Tibial nerve (tissue), 4 donors: ENCODE data around the gene ETV6. TPM values are rescaled to one million over a fixed set of nuclear protein-coding genes. Genes with fewer than 3 reads are reported as not detected.
A peak's percentile ranks its signal among the peaks of the same experiment; 100 is the strongest.

Experiments used
- DNase-seq, 2 donors: peaks; one replicate each; pipeline ENCODE4 v3.0.0-alpha.2; 2019; ENCODE audit warnings: low spot score in 2 of 2
- H3K27ac ChIP-seq, 4 donors: fragments of 200-600 bp; sonication (generic) in 3 of 4; one replicate each; pipeline ENCODE4 v1.5.1; 2017 to 2019; ENCODE audit warnings: mild to moderate bottlenecking in 1 of 4
- H3K27me3 ChIP-seq, 2 donors: fragments of 200-600 bp; sonication (generic) in 1 of 2; one replicate each; pipeline versions ENCODE4 v1.5.1 to v1.6.0; 2017 to 2019
- H3K36me3 ChIP-seq, 3 donors: fragments of 200-600 bp; sonication (generic); one replicate each; pipeline ENCODE4 v1.5.1; 2018 to 2019
- H3K4me1 ChIP-seq, 4 donors: fragments of 200-600 bp; sonication (generic) in 3 of 4; one replicate each; pipeline ENCODE4 v1.5.1; 2017 to 2019
- H3K4me3 ChIP-seq, 4 donors: fragments of 200-600 bp; sonication (generic) in 3 of 4; one replicate each; pipeline ENCODE4 v1.5.1; 2017 to 2019; ENCODE audit warnings: mild to moderate bottlenecking in 1 of 4, moderate library complexity in 1 of 4
- H3K9me3 ChIP-seq, 4 donors: fragments of 200-600 bp; sonication (generic) in 3 of 4; one replicate each; pipeline ENCODE4 v1.5.1; 2017 to 2019
- CTCF ChIP-seq, 5 experiments: fragments of 200-600 bp in 3 of 5; fragments of 450-650 bp in 2 of 5; sonication (generic) in 3 of 5; IDR thresholded peaks; one replicate each; pipeline ENCODE4 v1.5.1; 2016 to 2019; ENCODE audit warnings: antibody characterized with exemption in 5 of 5, mild to moderate bottlenecking in 3 of 5, moderate library complexity in 2 of 5
- EP300 ChIP-seq, 2 donors: sonication (generic); formaldehyde crosslinking; IDR thresholded peaks; one replicate each; pipeline ENCODE4 v1.6.1; 2017; ENCODE audit warnings: antibody characterized with exemption in 2 of 2, mild to moderate bottlenecking in 1 of 2
- POLR2A ChIP-seq, 2 donors: fragments of 450-650 bp; IDR thresholded peaks; one replicate each; pipeline ENCODE4 v1.6.1; 2017; ENCODE audit warnings: antibody characterized with exemption in 2 of 2, mild to moderate bottlenecking in 2 of 2, moderate library complexity in 2 of 2
- WGBS, 2 donors: methylation state at CpG; one replicate each; pipeline ENCODE4 v1.1.5; 2018; 5-methylcytosine and 5-hydroxymethylcytosine counted together
- total RNA-seq, 4 donors: library from RNA; depleted of rRNA; stranded (reverse); fragments of >200 nt; gene quantifications; one replicate each; pipeline ENCODE4 v1.1.0, GENCODE V29; 2016

The ETV6 gene
- total RNA-seq, 4 donors from 2014 or later = 6.7 to 14.1 (median 8.3) TPM

- Histone ChIP-seq H3K9me3 (no peaks in the 10 kb centered on the region), H3K4me3 (no peak overlapping the region), H3K27ac (peak overlapping the region in 1 of 4 donors; percentile 57), H3K36me3 (peaks cover 0 to 5% (median 0%) of the 10 kb centered on the region in 3 donors), H3K27me3 (no peaks in the 10 kb centered on the region), H3K4me1 (peaks cover 0 to 43% (median 12%) of the 10 kb centered on the region in 4 donors)
- no peak for DNase-seq
- WGBS, 2 donors = 90 to 91% methylated on average over 1 of the region's 1 CpG
- TF ChIP-seq CTCF (IDR thresholded peaks at IDR 0.05) = no peak
- no peak for TF ChIP-seq POLR2A (IDR thresholded peaks at IDR 0.05)
- no peak for TF ChIP-seq EP300 (IDR thresholded peaks at IDR 0.05)
These were observed 81.5 kb downstream of the ETV6 start for GRCh38 chr12:11731042-11731357.

- TF ChIP-seq CTCF (IDR thresholded peaks at IDR 0.05) = no peak
- TF ChIP-seq EP300 (IDR thresholded peaks at IDR 0.05) = no peak
- TF ChIP-seq POLR2A (IDR thresholded peaks at IDR 0.05) = no peak
- Histone ChIP-seq H3K4me3 (no peak overlapping the region), H3K4me1 (peaks cover 0 to 43% (median 12%) of the 10 kb centered on the region in 4 donors), H3K9me3 (no peaks in the 10 kb centered on the region), H3K27ac (no peak overlapping the region), H3K36me3 (peaks cover 0 to 5% (median 0%) of the 10 kb centered on the region in 3 donors), H3K27me3 (no peaks in the 10 kb centered on the region)
- DNase-seq = no peak
- 53 to 62% methylated on average over 3 of the region's 3 CpGs for WGBS, 2 donors
These were observed 82.0 kb downstream of the ETV6 start for GRCh38 chr12:11731455-11731854.

GRCh38 chr12:11732023-11732422, 82.5 kb downstream of the ETV6 start:
- no peak overlapping the region for H3K4me3 ChIP-seq
- peaks cover 0 to 5% (median 0%) of the 10 kb centered on the region in 3 donors for H3K36me3 ChIP-seq
- no peak for DNase-seq
- H3K27me3 ChIP-seq = no peaks in the 10 kb centered on the region
- WGBS, 2 donors = 82 to 92% methylated on average over 5 of the region's 5 CpGs
- TF ChIP-seq EP300 (IDR thresholded peaks at IDR 0.05) (no peak), POLR2A (IDR thresholded peaks at IDR 0.05) (no peak), CTCF (IDR thresholded peaks at IDR 0.05) (no peak)
- peaks cover 0 to 43% (median 12%) of the 10 kb centered on the region in 4 donors for H3K4me1 ChIP-seq
- H3K27ac ChIP-seq = peak overlapping the region in 1 of 4 donors; percentile 47
- H3K9me3 ChIP-seq = no peaks in the 10 kb centered on the region

GRCh38 chr12:11732715-11733114, 83.2 kb downstream of the ETV6 start:
- TF ChIP-seq EP300 (IDR thresholded peaks at IDR 0.05) (no peak), POLR2A (IDR thresholded peaks at IDR 0.05) (no peak), CTCF (IDR thresholded peaks at IDR 0.05) (no peak)
- Histone ChIP-seq H3K4me3 (no peak overlapping the region), H3K27me3 (no peaks in the 10 kb centered on the region), H3K27ac (peak overlapping the region in 1 of 4 donors; percentile 47), H3K36me3 (peaks cover 0 to 5% (median 0%) of the 10 kb centered on the region in 3 donors), H3K4me1 (peaks cover 0 to 38% (median 12%) of the 10 kb centered on the region in 4 donors), H3K9me3 (no peaks in the 10 kb centered on the region)
- no peak for DNase-seq
- 95 to 98% methylated on average over 2 of the region's 2 CpGs for WGBS, 2 donors

GRCh38 chr12:11734580-11735180, 85.2 kb downstream of the ETV6 start:
- Histone ChIP-seq H3K27ac (no peak overlapping the region), H3K4me3 (no peak overlapping the region), H3K36me3 (peaks cover 0 to 5% (median 0%) of the 10 kb centered on the region in 3 donors), H3K27me3 (no peaks in the 10 kb centered on the region), H3K9me3 (no peaks in the 10 kb centered on the region), H3K4me1 (peaks cover 0 to 21% (median 10%) of the 10 kb centered on the region in 4 donors)
- 80% methylated on average over 5 of the region's 5 CpGs for WGBS, 2 donors
- no peak for TF ChIP-seq CTCF (IDR thresholded peaks at IDR 0.05)
- DNase-seq = no peak
